Neural cell (in vitro differentiated cells): ENCODE results near the gene TRPM1.

ENCODE experiments used
- CTCF ChIP-seq: fragments of 450-650 bp; IDR thresholded peaks from 2 replicates; pipeline ENCODE4 v1.5.1; 2014; ENCODE audit warnings: antibody characterized with exemption, mild to moderate bottlenecking, moderate library complexity; ENCODE audit not compliant: poor library complexity, severe bottlenecking
- EP300 ChIP-seq: fragments of 450-650 bp; conservative IDR thresholded peaks from 2 replicates; pipeline ENCODE4 v1.6.1; 2014; ENCODE audit warnings: antibody characterized with exemption, mild to moderate bottlenecking, moderate library complexity; ENCODE audit not compliant: poor library complexity, severe bottlenecking
- EZH2 ChIP-seq: fragments of 200-600, 300-800 bp; shearing (Covaris generic), sonication (generic); IDR thresholded peaks from 2 replicates; pipeline ENCODE4 v1.6.1; 2014; ENCODE audit warnings: antibody characterized with exemption, low read length, borderline replicate concordance, mild to moderate bottlenecking; ENCODE audit not compliant: insufficient read depth, poor library complexity, severe bottlenecking
- MXI1 ChIP-seq: fragments of 450-650 bp; conservative IDR thresholded peaks from 2 replicates; pipeline ENCODE4 v1.6.1; 2014; ENCODE audit warnings: antibody characterized with exemption, mild to moderate bottlenecking; ENCODE audit not compliant: poor library complexity, severe bottlenecking
- POLR2AphosphoS5 ChIP-seq: IDR thresholded peaks from 2 replicates; pipeline ENCODE4 v1.6.1; 2012
- RAD21 ChIP-seq: fragments of 450-650 bp; conservative IDR thresholded peaks from 2 replicates; pipeline ENCODE4 v1.6.1; 2014; ENCODE audit warnings: antibody characterized with exemption, mild to moderate bottlenecking, moderate library complexity
- REST ChIP-seq: IDR thresholded peaks from 2 replicates; pipeline ENCODE4 v1.6.1; 2012; ENCODE audit warnings: borderline replicate concordance
- SMC3 ChIP-seq: fragments of 450-650 bp; conservative IDR thresholded peaks from 2 replicates; pipeline ENCODE4 v1.6.1; 2014; ENCODE audit warnings: antibody characterized with exemption, mild to moderate bottlenecking, moderate library complexity; ENCODE audit not compliant: poor library complexity
- TAF1 ChIP-seq: IDR thresholded peaks from 2 replicates; pipeline ENCODE4 v1.6.1; 2012; ENCODE audit warnings: low read depth

GRCh38 chr15:31077941-31078340 lies 23.6 kb downstream of the TRPM1 start:
- TF ChIP-seq CTCF (no peak), EZH2 (no peak), TAF1 (no peak), POLR2AphosphoS5 (no peak), RAD21 (no peak), EP300 (no peak), MXI1 (no peak), REST (no peak), SMC3 (no peak)
